NCI-H82 (cell line): Measurements from ENCODE around the gene ADCY10.
"Not testable (repeated sequence)": the region's sequence is repeated elsewhere in the genome, so short reads cannot be mapped to it uniquely, and the experiment has no call there.

Experiments used
- DNase-seq: peaks from one replicate; lab custom pipeline; 2025; lab: John Stamatoyannopoulos, UW

Gene ADCY10

GRCh38 chr1:167812972-167813371, 101.0 kb downstream of the ADCY10 start:
- DNase-seq = no peak

GRCh38 chr1:167808690-167809089, 105.2 kb downstream of the ADCY10 start:
- DNase-seq = no peak

GRCh38 chr1:167808104-167808503, 105.8 kb downstream of the ADCY10 start:
- no peak for DNase-seq

DNA sequence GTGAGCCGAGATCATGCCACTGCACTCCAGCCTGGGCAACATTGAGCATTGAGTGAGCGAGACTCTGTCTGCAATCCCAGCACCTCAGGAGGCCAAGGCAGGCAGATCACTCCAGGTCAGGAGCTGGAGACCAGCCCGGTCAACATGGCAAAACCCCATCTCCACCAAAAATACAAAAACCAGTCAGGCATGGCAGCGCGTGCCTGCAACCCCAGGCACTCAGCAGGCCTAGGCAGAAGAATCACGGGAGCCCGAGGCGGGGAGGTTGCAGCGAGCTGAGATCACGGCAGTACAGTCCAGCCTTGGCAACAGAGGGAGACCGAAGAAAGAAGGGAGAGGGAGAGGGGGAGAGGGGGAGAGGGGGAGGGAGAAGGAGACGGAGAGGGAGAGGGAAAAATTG, 107.3 kb downstream of the ADCY10 start:
- DNase-seq = not testable (repeated sequence)

GRCh38 chr1:167806235-167806634, 107.7 kb downstream of the ADCY10 start:
- DNase-seq = not testable (repeated sequence)

- DNase-seq = no peak
Measured at GRCh38 chr1:167805041-167805556, 108.8 kb downstream of the ADCY10 start.

DNA sequence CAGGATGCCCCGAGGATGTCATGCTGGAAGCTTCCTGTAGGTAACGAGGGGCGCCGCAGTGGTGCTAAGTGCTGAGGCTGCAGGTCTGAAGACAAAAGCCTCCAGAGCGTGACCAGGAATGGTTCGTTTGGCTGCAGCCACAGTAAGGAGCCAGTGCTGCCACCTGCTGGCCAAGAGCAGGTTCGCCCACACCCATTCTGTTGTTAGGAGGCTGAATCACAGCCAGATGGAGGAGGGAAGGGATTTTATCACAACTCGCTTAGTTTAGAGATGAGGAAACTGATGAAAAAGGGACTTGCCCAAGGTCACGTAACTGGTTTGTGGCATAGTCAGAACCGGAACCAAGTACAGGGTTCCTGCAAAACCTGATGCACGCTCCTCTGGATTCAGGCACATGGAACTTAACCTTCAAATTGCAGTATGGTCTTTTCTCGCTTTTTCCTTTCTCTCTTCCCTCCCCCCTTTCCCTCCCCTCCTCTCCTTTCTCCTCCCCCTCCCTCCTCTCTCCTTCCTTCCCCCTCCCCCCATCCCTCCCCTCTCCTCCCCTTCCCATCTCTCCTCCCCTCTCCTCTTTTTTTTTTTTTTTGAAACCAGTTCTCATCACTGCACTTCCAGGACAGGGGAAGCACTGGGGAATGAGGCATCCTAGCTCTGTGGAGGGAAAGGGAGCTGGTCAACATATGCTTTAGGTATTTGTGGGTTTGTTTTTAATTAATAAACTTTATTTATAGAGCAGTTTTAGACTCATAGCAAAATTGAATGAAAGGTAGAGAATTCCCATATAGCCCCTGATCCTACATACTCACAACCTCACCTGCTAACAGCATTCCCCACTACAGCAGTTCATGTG, 110.4 kb downstream of the ADCY10 start:
- DNase-seq = peak; percentile 97

DNA sequence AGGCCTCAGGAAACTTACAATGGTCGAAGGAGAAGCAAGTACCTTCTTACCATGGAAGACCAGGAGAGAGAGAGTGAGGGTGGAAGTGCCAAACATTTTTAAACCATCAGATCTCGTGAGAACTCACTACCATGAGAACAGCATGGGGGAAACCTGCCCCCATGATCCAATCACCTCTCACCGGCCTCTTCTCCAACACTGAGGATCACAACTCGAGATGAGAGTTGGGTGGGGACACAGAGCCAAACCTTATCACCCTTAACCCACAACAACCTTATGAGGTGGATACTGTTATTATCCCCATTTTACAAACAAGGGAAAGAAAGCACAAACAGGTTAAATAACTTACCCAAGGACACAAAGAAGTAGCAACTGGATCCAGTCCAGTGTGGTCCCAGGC, 111.7 kb downstream of the ADCY10 start:
- DNase-seq = no peak

DNA sequence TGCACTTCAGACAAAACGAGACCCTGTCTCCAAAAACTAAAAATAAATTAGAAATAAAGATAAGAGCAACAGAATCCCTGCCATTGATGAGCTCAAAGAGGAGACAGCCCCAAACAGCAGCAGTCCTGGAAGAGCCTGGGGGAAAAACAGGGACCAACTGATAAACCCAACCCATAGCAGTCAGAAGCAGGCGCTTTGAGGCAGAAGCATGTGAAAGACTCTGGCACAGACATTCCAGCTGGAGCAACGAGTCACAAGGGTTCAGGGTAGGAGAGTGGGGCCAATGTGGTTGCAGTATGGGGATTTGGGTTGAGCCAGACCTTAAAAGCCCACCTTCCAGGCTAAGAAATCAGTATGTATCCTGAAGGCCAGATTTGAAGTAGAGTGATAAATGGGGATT, 113.7 kb downstream of the ADCY10 start:
- DNase-seq = no peak

- no peak for DNase-seq
Measured at GRCh38 chr1:167799747-167800146, 114.2 kb downstream of the ADCY10 start.

DNA sequence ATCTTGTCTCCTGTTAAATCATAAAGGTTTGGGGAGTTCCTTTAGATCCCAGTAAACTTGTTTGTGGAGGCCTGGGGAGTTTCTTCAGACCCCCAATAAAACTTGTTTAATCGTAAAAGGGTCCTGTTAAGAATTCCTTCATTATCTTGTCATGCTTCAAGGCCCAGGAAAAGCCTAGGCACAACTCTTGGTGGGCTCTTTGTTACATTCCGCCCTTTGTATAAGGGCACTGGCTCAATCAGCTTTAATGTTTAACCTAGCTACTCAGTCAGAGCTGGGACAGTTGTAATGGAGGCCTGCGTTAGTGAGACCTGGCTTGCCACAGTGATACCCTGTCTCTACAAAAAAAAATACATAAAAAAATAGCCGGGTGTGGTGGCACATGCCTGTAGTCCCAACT, 115.0 kb downstream of the ADCY10 start:
- DNase-seq = no peak

GRCh38 chr1:167797015-167797414, 116.9 kb downstream of the ADCY10 start:
- DNase-seq = peak; percentile 58

DNA sequence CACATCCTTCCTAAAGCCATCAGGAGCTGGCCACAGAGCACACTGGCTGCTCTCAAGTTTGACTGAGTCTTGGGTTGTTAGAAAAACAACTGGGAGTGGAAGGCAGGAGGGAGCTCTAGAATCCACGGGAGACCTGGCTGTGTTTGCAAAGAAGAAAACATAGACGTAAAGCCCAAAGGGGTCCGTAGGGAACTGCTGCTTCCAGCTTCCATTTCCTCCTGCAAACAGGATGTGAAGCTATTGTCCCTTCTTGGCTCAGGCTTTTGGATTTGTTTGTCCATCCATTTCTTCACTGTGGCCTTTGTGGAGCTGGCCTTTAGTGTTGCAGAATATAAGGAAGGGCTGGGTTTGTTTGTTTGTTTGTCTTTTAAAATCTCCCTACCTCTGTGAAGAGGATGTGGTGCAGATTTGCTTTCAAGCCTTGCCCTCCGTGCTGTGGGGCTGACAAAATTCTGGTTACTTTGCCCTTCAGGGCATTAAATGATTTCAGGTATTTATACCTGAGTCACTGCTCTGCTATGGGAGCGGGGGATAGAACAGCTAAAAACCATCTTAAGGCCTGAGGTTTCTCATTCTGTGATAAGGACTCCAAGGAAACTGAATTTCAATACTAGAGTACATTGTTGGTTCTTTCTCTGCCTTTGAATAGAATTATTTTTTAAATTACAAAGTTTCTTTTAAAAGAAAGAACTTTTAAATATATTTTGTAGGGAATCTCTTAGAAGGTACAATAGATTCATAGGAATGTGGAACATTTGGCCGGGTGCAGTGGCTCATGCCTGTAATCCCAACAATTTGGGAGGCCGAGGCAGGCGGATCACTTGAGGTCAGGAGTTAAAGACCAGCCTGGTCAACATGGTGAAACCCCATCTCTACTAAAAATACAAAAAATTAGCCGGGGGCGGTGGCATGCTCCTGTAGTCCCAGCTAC, 117.9 kb downstream of the ADCY10 start:
- DNase-seq = no peak

DNA sequence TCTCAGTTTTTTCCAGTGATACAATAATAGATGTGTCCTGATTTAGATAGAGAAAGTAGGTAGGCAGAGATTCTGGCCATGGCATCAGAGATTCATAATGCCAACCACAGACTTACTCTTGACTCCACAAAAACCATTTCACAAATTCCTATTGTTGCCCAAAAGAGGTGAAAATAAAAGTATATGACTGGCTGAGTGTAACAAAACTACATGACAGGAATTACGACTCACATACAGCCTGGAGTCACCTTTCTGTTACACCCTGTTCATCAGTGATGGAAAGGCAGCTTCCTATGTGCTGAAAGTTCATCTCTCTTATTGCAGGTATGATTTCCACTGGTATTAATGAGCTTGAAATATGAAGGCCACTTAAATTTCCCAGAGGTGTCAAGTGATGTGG, 119.9 kb downstream of the ADCY10 start:
- no peak for DNase-seq

DNA sequence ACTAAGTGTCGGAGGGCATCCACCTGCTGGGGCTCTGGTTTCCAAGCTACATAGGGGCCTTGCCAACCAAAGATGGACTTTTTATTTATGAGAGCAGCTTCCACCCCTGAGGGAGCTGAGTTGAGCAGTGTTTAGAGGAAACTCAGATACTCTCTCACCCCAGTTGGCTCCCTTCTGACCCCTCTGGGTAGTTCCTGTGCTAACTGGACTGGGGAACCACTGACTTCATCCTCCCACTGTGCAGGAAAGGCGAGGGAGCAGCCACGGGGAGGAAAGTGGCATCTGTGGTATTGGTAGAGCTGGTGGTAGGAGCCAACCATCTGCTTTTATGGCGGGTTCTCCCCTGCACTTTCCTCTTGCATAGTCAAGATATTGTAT, 121.8 kb downstream of the ADCY10 start:
- DNase-seq = no peak

- peak; percentile 88 for DNase-seq
Measured at GRCh38 chr1:167791281-167792187, 122.4 kb downstream of the ADCY10 start.

- DNase-seq = no peak
Measured at GRCh38 chr1:167790117-167790516, 123.8 kb downstream of the ADCY10 start.

DNA sequence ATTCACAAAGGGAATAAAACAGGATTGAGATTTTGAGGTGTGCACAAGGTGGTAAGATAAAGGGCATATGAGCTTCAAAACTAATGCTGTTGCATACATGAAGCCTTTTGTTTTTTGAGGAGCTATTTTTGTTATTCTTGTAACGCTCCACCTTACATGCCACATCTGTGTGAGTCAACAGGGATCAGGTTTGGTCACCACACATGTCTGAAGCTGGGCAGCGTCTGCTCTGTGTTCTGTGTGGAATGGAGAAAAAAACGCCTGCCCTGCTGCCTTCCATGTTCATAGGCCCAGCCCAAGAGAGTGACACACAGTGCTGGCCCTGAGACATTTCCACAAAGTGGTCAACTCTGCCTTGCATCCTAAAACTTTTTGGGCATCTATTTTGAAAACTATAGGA, 124.4 kb downstream of the ADCY10 start:
- DNase-seq = no peak

DNA sequence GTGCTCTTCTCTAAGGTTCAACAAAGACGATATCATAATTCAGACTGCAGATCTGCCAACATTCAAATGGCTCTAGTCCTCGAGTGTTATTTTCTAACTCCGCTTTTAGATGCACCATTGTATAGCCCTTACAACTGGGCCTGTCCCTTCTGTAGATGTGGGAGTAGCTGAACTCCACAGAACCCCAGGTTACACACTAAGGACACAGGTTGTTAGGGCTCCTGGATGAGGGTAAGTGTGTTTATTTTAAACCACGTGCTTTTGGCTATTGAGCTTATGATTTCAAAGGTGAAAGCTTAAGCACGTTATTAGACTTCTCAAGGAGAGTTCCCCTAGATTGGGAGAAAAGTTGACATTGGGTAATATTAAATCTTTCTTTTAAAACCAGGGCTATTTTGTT, 127.4 kb downstream of the ADCY10 start:
- DNase-seq = no peak

GRCh38 chr1:167784876-167785550, 128.9 kb downstream of the ADCY10 start:
- DNase-seq = no peak

DNA sequence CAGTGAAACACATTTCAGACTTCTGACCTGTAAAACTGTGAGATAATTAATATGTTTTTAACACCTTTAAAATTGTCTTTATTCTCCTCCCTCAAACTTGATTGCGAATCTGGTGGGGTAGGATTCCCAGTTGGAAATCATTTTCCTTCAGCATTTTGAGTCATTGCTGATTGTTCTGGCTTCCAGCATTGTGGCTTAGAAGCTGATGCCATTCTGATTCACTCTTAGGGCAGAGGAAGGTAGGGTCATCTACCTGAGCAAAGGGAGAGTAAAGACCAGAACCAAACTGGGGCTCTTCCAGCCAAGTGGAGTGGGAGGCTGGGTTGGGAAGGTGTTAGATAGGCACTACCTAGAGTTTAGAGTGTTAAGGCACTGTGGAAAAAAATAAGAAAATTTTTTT, 131.0 kb downstream of the ADCY10 start:
- DNase-seq = no peak
